EH (cell line): ENCODE data around the gene SHC3.

Experiments used
- DNase-seq: peaks from one replicate; pipeline ENCODE4 v3.0.0-alpha.2; 2015; ENCODE audit warnings: low read depth

Gene SHC3

DNA sequence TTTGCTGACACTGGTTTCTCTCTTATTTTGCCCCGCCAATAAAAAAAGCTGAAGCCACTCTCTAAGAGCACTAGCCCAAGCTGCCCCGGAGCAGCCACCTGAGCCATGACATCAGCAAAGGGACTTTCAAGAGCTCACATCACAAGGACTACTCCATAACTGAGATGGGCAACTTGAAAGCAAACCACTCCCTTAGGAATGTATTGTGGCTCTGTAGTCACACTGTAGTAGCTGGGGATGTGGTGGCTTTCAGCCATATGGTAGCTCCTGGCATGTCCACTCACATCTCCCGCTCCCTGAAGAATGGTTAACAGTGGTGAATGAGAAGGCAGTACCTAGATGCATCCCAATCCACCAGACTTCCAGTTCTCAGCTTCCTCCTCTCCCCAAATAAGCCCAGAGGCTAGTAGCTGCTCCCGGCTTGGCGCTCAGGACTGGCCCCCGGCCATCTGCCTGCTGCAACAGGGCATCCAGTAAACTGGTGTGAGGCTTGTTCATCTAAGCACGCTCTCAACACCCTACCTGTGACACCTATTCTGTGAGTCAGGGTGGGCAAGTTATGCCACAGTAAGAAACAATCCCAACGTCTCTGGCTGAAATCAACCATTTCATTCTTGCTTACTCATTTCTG lies 123.6 kb downstream of the SHC3 start:
- DNase-seq, result no peak

DNA sequence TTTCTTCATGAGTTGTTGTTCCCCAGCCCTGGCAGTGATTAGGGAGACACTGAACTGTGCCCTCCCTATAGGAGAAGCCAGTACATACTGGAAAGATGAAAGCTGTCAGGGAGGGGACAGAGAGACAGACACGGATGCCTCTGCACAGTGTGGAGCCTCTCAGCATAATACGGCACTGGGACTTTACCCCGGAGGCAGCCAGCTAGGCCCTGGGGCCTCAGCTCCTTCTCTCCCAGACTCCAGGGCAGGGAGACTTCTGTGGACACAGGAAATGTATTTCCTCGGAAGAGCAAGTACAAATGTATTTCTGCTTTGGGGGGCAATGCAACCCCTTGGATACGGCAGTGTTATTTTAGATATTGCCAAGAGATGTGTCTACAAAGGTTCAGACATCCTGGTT lies 125.3 kb downstream of the SHC3 start:
- no peak for DNase-seq

DNA sequence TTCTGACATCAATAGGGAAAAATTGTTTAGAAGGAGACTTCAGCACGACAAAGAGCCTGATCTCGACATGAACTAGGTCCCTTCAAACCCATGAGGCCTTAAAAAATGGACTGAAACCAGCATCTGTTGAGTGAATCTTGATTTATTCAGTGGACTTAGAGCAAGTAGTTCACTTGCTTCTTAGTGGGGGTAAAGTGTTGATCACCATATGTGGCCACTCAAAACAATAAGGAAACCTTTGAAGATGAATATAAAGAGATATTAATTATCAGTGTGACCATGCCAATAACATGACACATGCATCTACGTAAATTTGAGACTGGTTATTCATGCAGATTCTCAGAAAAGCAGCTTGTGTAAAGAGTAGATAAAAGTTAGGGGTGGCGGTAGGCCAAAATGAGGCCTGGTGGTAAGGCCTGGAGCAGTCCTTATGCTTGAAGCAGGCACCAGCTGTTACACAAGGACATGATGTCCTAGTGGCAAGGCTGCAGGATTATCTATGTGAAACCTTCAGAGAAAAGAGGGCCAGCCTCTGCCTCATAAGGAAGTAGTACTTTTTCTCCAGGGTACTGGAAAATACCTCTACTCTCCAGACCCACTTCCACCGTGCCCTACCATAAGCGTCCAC lies 126.0 kb downstream of the SHC3 start:
- DNase-seq, result no peak

DNA sequence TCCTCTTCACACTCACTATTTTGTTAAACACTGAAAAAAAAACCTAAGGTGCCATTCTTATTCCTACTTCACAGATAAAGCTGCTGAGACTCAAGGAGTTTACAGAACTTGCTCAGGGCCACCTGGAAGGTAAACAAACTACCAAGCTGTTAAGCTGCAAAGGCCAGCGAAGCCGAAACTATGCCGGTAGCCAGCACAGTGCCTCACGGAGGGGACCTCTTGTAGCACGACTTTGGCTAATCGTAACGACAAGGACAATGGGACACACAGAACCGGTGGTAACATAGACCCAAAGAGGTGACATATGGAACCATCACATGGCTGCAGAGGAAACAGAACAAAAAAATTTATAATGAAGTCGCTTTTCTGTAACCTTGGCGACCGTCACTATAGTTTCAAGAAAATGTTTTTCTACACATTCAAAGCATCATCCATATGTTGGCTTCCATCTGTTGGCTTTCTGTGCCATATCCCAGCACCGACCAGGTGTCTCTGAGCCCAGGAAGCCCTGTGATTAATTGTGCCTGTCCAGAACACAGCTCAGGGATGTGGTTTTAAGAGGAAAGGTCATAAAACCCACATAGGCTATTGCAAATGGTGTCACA lies 127.1 kb downstream of the SHC3 start:
- DNase-seq, result no peak

DNA sequence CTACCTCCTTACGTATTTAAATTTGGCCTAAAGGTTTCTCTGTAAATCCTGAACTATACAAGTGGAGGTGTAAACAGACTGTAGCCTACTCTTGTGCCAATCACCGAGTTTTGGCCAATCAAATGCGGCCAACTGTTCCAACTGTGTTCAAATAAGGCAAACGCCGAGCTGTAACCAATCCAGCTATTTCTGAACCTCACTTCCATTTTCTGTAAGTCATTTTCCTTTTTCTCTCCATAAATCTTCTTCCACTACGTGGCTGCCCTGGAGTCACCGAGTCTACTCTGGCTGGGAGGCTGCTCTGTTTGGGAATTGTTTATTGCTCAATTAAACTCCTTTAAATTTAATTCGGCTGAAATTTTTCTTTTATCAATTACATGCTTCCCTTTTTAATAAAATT lies 129.0 kb downstream of the SHC3 start:
- no peak for DNase-seq

DNA sequence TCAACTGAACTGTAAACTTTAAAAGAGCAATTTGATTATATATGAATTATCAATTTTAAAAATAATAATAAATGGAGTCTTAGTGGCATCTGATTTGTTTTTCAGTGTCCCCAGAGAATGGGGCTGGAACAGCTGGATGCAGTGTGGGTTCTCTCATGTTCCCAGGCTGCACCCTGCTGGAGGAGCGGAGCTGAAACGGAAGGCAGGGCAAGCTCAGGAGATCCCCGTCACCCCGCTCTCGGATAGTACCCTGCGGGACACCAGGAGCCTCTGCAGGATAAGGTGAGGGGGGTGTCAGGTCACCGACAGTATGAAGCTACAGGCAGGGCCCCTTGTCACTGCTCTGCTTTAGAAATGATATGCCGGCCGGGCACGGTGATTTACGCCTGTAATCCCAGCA lies 130.0 kb downstream of the SHC3 start:
- no peak for DNase-seq

DNA sequence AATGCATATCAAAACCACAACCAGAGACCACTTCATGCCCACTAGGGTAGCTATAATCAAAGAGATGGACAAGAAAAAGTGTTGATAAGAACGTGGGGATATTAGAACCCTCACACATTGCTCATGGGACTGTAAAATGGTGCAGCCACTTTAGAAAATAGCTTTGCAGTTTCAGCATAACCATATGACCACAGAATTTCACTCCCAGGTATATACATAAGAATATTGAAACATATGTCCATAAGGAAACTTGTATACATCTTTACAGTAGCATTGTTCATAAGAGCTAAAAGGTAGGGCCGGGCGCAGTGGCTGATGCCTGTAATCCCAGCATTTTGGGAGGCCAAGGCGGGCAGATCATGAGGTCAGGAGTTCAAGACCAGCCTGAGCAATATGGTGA lies 131.0 kb downstream of the SHC3 start:
- no peak for DNase-seq

DNA sequence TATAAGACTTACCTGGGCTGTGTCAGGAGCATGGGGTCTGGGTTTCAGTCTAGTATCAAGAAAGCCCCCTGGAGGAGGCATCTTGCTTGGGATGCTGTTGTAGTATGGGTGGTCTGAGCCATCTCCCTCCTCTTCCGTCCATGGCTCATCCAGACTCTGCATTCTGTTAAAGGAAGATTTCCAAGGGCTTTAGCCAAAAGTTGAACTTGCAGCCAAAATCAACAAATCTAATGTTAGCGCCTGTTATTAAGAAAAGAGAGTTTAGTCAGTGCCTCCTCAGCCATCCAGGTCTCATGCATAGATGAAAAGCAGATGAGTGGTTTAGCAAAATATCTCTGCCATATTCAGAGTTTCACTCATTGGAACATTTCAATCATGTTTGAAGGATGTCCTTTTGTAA lies 131.8 kb downstream of the SHC3 start:
- peak; percentile 54 for DNase-seq

DNA sequence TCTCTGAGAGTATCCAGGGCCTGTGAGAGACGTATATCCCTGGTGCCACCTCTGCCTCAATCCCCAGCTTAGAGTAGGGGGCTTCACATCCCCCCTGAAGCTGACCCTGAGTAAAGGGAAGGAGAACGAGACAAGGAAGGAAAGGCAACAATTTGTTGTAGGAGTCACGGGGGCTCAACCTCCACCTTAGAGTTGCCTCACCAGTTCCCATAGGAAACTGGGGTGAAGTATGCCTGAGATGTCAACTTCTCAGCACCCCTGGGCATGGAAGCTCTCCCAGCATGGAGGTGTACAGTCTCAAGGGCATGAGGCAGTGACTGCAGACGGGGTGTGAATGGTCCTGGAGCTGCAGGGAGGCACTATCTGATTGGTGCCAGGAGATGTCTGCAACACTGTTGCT lies 133.7 kb downstream of the SHC3 start:
- DNase-seq, result no peak

DNA sequence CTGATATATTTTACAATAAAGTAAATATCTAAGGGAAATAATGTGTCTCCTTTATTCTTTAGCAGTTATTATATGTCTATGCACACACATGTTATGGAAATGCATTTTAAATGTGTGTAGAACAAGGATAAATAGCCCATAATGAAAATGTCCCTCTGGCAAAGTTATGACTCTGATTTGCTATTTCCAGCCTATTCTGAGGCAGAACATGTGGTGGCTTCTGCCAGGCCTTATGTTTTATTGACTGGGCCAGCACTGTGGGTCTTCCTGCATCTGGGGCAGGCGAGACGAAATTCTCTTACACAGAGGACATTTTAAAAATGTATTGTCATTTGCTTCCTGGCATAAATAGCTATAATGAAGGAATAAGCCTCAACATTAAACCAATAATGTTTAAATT lies 134.5 kb downstream of the SHC3 start:
- no peak for DNase-seq

DNA sequence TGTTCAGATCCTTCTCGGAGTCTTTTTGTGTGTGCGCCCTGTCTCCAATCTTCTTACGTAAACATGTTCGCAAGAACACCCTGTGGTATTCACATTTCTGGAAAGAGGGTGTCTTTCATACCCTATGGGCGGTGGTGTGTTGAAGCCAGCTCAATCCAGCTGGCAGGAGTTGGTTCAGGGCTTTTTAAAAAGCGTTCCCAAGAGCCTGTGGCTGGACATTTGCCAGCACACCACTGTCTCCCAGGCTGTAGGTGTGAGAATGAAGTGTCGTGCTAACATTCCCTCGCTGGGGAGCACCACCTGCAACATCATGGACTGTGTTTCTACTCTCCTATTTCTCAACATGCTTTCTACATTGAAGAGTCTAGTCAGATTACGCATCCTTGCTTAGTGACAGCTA lies 135.6 kb downstream of the SHC3 start:
- no peak for DNase-seq

DNA sequence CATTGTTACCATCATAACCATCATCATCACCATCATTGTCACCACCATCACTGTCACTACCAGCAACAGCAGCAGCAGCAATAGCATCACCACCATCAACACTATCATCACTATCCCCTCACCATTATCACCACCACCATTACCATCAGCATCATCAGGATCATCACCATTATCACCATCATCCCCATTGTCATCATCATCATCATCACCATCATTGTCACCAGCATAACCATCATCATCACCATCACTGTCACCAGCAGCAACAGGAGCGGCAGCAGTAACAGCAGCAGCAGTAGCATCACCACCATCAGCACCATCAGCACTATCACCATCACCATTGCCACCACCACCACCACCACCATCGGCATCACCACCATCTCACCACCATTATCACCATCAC lies 139.0 kb downstream of the SHC3 start:
- no peak for DNase-seq

DNA sequence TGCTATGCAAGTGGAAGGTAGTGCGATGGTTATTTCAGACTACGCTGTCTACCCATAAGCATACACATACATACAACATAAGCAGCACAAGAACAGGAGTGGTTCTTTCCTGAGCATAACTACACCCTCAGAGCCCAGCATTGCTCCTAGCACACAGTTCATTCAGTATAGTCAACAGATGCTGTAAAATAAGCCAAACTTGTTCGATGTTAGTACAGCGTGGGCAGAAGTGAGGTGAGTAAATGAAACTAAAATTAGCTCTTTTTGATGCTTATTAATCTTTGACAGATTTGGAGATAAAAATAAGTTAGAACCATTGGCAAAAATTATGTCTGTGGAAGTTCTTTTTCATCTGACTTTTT lies 139.5 kb downstream of the SHC3 start:
- DNase-seq, result no peak

DNA sequence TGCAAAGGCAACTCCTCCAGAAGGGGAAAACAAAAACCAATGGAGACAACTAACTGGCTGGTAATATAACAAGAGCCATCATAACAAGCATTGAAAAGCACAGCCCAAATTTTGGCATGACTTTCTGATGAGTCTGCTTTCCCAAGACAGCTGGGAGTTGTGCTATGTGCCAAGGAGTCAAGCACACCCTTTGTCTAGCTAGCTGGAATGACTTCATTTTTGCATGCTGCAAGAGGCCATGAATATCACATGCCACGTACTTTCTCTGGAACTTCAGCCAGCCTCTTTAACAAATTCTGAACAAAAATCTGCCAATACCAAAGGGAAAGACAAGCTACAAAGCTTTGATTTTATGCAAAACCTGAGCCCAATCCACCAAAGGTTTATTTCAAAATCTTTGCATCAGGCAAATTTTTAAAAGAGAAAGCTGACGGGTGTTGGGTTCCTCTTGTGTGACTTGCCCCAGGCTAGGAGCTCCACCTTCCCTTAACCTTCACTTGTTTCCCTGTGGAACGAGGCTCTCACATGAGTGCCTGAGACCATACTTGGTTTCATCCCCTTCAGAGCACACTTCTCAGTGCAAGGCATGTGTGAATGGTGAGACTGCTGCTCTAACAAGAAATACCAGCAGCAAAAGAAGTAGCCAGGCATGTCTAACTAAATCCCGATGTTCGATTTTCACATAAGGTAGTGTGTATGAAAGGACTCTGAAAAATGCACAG lies 140.1 kb downstream of the SHC3 start:
- DNase-seq, result peak; percentile 91

DNA sequence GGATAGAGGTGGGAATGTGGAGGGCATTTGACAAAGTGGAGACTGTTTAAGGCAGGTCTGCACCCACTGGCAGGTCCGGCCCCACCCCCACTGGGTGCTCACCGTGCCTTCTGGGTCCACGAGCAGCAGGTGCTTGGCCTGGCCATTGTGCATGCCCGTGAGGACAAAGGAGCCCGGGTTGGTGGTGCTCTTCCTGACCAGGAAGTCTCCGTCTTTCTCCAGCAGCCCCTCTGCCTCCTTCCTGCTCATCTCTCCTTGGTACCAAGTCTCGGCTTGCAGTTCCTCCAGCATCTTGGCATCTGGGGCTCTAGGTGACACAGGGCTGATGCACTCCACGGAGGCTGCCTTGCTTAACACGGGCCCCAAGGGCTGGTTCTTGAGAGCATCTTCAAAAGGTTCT lies 140.7 kb downstream of the SHC3 start:
- DNase-seq, result no peak

DNA sequence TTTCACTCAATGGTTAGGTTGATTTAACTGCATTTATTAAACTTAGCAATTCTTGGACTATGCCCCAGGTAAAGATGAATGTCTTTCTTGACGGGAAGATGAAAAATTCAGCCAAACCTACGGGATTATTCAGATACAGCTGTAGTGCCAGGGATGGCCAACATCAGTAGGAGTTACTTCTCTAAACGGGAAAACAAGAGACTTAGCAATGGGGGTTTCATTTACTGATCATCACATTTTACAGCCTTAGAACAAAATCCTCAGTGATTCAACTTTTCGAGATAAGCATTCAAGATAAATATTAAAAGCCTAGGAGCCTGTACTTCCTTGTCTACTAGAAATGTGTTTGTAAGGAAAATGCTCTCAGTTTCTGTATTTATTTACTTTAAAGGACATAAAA lies 141.3 kb downstream of the SHC3 start:
- peak; percentile 31 for DNase-seq

DNA sequence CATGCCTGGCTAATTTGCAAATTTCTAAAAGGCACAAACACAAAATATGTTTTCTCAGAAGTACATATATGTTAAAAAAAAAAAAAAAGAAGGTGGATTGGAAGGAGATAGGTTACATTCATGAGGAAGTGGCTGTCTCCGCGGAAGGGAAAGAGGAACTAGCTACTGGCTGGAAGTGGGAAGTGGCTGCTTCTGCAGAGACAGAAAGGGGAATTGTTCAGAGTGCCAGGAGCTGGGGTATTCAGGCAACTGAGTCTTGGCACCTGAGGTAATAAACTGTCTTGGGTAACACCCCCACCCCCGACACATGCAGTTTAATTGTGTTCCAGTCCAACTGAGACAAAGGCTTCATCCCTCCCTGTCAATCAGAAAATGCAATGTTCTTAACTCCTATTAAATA lies 141.7 kb downstream of the SHC3 start:
- no peak for DNase-seq

DNA sequence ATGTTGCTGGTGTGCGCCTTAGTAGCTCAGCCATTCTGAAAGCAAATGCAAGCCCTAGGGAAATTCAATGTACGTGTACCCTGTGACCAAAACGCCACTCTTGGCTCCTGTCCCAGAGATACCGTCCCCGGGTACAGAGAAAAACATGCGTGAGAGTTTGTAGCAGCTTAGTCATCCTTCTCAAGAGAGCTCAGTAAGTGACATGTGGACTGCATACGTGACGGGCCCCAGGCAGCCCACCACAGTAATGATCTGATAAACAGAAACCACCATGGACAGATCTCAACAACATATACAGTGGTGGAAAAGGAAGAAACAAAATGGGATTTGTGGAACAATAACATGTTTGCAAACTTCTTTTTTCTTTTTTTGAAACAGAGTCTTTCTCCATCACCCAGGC lies 142.2 kb downstream of the SHC3 start:
- DNase-seq, result peak; percentile 58

DNA sequence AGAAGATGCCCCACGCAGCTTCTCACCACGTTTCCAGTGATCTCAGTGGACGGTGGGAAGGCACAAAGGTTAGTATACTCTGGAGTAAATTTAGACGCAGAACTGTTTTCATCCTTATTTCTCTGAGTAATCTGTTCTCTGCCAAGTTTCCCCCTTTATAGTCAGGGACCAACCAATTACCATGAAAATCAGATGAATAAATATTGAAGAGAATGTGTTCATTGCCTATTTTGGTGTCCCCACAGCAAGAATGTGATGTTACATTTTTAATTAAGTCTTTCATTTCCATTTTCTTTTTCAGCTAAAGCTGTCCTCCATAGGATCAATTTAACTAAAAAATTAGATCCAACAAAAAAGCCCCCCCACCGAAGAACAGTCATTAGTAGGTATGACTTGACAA lies 146.0 kb downstream of the SHC3 start:
- no peak for DNase-seq

DNA sequence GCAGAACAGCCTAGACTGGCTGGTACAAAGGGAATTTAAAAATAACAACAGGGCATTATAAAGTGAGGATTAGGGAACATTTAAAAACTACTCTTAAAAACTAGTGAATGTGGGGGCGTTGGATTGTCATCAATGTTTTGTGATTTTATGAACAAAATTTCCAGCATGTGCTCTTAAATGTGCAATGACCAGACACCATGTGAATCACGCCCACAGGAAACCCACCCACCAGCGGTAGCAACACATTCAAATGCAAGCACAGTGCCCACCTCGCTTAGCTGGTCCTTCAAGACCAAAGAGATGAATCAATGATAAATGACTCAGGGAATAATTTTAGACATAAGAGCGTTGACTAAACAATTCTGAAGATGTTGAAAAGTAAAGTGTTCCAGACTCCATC lies 146.4 kb downstream of the SHC3 start:
- DNase-seq, result no peak

DNA sequence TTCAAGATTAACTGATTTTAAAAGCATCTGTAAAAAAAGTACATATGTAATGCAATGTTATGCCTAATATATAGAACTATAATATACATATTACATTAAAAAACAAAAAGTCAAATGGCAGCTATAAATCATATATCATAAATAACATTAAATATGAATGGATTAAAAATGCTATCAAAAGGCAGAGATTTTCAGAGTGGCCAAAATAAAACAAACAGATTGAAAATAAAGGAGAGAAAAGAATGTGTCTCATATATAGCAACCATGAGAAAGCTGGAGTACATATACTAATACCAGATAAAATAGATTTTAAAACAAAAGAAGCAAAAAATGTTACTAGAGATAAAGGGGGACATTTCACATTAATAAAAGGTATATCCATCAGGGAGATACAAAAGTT lies 148.8 kb downstream of the SHC3 start:
- no peak for DNase-seq

DNA sequence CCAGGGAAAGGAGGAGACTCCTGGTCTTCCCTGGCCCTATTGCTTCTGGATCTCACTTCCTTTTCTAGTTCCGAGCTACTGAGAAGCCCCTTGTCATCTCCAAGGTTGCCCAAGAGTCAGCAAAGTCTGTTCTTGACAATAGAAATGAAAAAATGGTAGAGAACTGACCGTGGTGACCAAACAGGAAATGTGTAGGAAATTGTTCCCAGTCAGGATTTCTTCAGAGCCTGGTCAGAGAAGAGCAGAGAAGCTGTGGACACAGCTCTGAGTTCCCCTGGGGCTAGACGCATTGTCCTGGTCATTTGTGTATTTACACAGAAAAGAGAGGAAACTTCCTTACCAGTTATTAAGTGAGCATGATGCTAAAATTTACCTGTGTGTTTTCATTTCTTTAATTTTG lies 151.7 kb downstream of the SHC3 start:
- no peak for DNase-seq

DNA sequence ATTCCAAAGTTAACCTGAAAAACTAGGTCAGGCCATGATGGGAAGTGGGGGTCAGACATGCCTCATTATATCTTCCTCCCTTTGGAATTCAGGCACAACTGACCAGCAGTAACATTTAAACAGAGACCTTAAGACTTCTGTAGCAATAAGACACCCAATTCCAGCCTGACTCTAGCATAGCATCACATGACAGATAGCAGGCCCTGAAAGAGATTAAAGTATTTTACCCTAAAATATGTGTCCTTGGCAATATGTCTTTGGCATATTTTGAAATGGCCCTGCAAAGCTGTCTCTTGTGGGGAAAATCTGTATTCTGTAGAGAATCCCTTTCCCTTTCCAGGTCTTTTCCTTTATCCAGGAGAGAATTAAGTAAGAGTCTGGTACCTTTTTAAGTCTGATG lies 153.1 kb downstream of the SHC3 start:
- DNase-seq, result no peak
